ENCODE results near the gene SPACA1. TPM values are rescaled to one million over a fixed set of nuclear protein-coding genes. Genes with fewer than 3 reads are reported as not detected.

Gene SPACA1
- total and polyA plus RNA-seq, 9 of the 15 experiments (the other 6 are each of a cell fraction or from before 2014, with no cell fraction given) = not detected

- no peak for FAIRE-seq
- intact Hi-C loops (cut with micrococcal nuclease) (no loop called here), in situ Hi-C loops (cut with MboI) (no loop called here)
- no peaks in the 10 kb centered on the region for H3K36me3 ChIP-seq (ENCODE audit: control insufficient read depth, insufficient read depth, low read length)
- no peak for ATAC-seq
- no peaks in the 10 kb centered on the region for H3K9me1 ChIP-seq (ENCODE audit: control insufficient read depth, insufficient read depth, low read length)
- H3K79me2 ChIP-seq (ENCODE audit: control insufficient read depth, insufficient read depth, low read length) = no peaks in the 10 kb centered on the region
- H3K27me3 ChIP-seq (ENCODE audit: control insufficient read depth in 2 of 2, insufficient read depth in 2 of 2, low read length in 2 of 2) = no peaks in the 10 kb centered on the region
- H4K20me1 ChIP-seq (replicated peaks; ENCODE audit: control insufficient read depth, insufficient read depth, low read length) = no peaks in the 10 kb centered on the region
- ChIA-PET CTCF (ENCODE audit: low intra/inter-chr PET ratio) (no interaction called here), POLR2A (interaction anchor here (0.9 kb wide), 1 partner anchor 8 kb away, joined by 3 read pairs; no protein-coding TSS in a partner anchor)
- 0% methylated on average over 2 of the region's 2 CpGs for WGBS (ENCODE audit: insufficient coverage, low coverage, missing lambda C conversion rate)
- no peaks in the 10 kb centered on the region for H3K4me1 ChIP-seq (replicated peaks in 1 of 2; ENCODE audit: control insufficient read depth in 2 of 2, insufficient read depth in 2 of 2, low read length in 2 of 2)
- no peak overlapping the region for H3K9ac ChIP-seq (ENCODE audit: insufficient read depth in 1 of 2, low read depth in 2 of 2, low read length in 2 of 2)
- H3K4me3 ChIP-seq = no peak overlapping the region
- no peak overlapping the region for H3K4me2 ChIP-seq (ENCODE audit: insufficient read depth, low read length)
- no peak for DNase-seq (ENCODE audit: extremely low read depth in 1 of 4, low spot score in 3 of 4)
- no peak overlapping the region for H3K27ac ChIP-seq (ENCODE audit: extremely low read depth, low read depth, low read length)
- no peaks in the 10 kb centered on the region for H3K9me3 ChIP-seq (replicated peaks; ENCODE audit: control insufficient read depth, insufficient read depth, low read depth, low read length)
- no peak overlapping the region for H2AFZ ChIP-seq (ENCODE audit: low read depth, low read length)
- BruUV-seq (replicated peaks) = no TSS peak
- TF ChIP-seq CLOCK (CRISPR knock-in tag; IDR thresholded peaks at IDR 0.05; ENCODE audit: borderline replicate concordance) = no peak
- TF ChIP-seq EZH2 (IDR thresholded peaks at IDR 0.05; ENCODE audit: borderline replicate concordance, low read depth, low read length) = no peak
- no peak for TF ChIP-seq ZNF324 (CRISPR knock-in tag; IDR thresholded peaks at IDR 0.05)
- no peak for TF ChIP-seq PBX2 (CRISPR knock-in tag; IDR thresholded peaks at IDR 0.05; ENCODE audit: low read depth)
- TF ChIP-seq PBX2 (tag; conservative IDR thresholded peaks at IDR 0.05; ENCODE audit: low read depth) = no peak
- TF ChIP-seq E2F6 (IDR thresholded peaks at IDR 0.05; ENCODE audit: borderline replicate concordance in 1 of 2, extremely low read depth in 1 of 2, insufficient read depth in 1 of 2, insufficient read length in 1 of 2, low read depth in 1 of 2, low read length in 1 of 2, poor library complexity in 1 of 2, severe bottlenecking in 1 of 2) = no peak
- TF ChIP-seq ETV6 (IDR thresholded peaks at IDR 0.05; ENCODE audit: borderline replicate concordance in 1 of 2, low read depth in 2 of 2, low read length in 1 of 2) = no peak
- no peak for TF ChIP-seq ETV6 (CRISPR knock-in tag; IDR thresholded peaks at IDR 0.05; ENCODE audit: borderline replicate concordance)
- TF ChIP-seq BCLAF1 (IDR thresholded peaks at IDR 0.05; ENCODE audit: borderline replicate concordance in 1 of 2, control insufficient read depth in 1 of 2, low read depth in 2 of 2, low read length in 1 of 2) = no peak
- TF ChIP-seq NCOA2 (IDR thresholded peaks at IDR 0.05; ENCODE audit: partially characterized antibody in 2 of 2) = no peak
- no peak for TF ChIP-seq MBD2 (IDR thresholded peaks at IDR 0.05; ENCODE audit: borderline replicate concordance, low read depth)
Measured at GRCh38 chr6:88114838-88115237, 67.2 kb downstream of the SPACA1 start.

All from K562 (cell line).